ENCODE results near the gene QRFP.

The QRFP gene

DNA sequence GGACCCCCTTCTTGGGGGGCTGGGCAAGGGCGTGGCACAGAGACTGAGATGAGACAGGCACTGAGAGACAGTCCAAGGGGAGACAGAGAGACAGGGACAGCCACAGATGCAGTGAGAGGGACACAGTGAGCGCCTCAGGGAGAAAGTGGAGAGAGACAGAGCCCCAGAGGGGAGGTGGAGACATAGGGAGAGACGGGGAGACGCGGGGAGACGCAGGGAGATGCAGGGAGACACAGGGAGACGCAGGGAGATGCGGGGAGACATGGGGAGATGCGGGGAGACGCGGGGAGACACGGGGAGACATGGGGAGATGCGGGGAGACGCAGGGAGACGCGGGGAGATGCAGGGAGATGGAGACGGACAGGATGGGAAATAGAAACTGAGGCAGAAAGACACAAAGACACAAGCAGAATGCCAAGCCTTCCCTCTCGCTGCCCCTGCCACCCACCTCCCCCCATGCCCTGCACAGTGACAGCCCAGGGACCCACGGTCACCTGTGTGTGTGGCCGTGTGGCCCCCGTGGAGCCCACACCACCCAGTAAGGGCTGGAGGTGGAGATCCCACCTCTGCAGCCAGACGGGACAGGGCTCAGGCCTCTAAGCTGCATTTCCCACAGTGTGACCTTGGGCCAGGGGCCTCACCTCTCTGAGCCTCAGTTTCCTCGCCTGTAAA, 33.7 kb upstream of the QRFP start:
- Histone ChIP-seq H3K36me3 (no peaks in the 10 kb centered on the region), H3K27me3 (peaks cover 26% of the 10 kb centered on the region), H3K9me3 (no peaks in the 10 kb centered on the region), H3K4me3 (ENCODE audit: low read depth, low read length) (no peak overlapping the region), H3K4me1 (peaks cover 24% of the 10 kb centered on the region)
- TF ChIP-seq, protein P1, sequence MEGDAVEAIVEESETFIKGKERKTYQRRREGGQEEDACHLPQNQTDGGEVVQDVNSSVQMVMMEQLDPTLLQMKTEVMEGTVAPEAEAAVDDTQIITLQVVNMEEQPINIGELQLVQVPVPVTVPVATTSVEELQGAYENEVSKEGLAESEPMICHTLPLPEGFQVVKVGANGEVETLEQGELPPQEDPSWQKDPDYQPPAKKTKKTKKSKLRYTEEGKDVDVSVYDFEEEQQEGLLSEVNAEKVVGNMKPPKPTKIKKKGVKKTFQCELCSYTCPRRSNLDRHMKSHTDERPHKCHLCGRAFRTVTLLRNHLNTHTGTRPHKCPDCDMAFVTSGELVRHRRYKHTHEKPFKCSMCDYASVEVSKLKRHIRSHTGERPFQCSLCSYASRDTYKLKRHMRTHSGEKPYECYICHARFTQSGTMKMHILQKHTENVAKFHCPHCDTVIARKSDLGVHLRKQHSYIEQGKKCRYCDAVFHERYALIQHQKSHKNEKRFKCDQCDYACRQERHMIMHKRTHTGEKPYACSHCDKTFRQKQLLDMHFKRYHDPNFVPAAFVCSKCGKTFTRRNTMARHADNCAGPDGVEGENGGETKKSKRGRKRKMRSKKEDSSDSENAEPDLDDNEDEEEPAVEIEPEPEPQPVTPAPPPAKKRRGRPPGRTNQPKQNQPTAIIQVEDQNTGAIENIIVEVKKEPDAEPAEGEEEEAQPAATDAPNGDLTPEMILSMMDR (IDR thresholded peaks at IDR 0.05; ENCODE audit: low read depth, low read length) = no peak
- DNase-seq = no peak

GRCh38 chr9:130929571-130930038, 33.0 kb upstream of the QRFP start:
- peaks cover 19% of the 10 kb centered on the region for H3K27me3 ChIP-seq
- H3K9me3 ChIP-seq = no peaks in the 10 kb centered on the region
- TF ChIP-seq, protein P1 (IDR thresholded peaks at IDR 0.05; ENCODE audit: low read depth, low read length) = no peak
- H3K4me3 ChIP-seq (ENCODE audit: low read depth, low read length) = no peak overlapping the region
- DNase-seq = peak; percentile 11
- H3K4me1 ChIP-seq = peaks cover 24% of the 10 kb centered on the region
- no peaks in the 10 kb centered on the region for H3K36me3 ChIP-seq

GRCh38 chr9:130927995-130928900, 31.6 kb upstream of the QRFP start:
- Histone ChIP-seq H3K9me3 (no peaks in the 10 kb centered on the region), H3K4me1 (peaks cover 24% of the 10 kb centered on the region), H3K27me3 (peaks cover 7% of the 10 kb centered on the region), H3K36me3 (no peaks in the 10 kb centered on the region), H3K4me3 (ENCODE audit: low read depth, low read length) (no peak overlapping the region)
- peak; percentile 88 for DNase-seq
- TF ChIP-seq, protein P1 (IDR thresholded peaks at IDR 0.05; ENCODE audit: low read depth, low read length) = no peak

DNA sequence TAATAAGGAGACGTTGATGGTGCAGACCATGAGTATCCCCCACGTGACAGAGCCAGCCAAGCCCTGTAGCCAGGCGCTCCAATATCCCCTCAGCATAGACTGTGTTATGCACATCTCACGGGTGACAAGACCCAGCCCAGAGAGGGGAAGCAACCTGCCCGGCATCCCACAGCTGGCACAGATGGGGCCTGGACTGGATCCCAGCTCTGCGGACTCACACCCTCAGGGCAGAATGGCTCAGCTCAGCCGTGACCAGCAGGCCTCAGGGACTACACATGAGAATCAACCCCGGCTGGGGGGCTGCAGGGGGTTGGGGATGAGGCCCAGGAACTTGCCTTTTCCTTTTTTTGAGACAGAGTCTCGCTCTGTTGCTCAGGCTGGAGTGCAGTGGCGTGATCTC, 30.7 kb upstream of the QRFP start:
- peaks cover 18% of the 10 kb centered on the region for H3K4me1 ChIP-seq
- H3K27me3 ChIP-seq = no peaks in the 10 kb centered on the region

DNA sequence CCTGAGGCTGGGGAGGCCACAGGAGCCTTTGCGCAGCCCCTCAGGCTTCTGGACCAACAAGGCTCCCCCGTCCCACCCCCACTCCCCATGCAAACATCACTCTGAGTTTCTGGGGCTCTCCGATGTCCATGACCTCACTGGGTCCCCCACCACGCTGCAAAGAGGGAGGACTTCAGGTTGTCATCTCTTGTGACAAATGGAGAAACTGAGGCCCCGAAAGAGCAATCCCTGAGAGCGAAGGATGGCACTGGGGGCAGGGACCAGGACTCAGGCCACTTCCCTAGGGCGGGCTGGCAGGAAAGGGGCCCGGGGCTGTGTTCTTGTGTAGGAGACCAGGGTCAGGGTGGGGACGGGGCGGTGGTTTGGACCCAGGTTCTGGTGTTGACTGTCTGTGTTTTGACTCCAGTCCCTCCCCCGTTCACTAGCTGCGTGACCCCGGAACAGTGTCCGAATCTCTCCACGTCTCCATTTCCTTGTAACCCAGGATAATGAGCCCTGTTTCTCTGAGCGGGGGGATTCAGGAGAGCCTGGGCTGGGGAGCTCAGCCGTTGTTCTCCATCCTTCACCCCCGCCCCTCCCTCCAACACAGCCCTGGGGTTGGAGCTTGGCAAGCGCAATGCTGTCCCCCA, 28.6 kb upstream of the QRFP start:
- no peak for DNase-seq
- H3K4me1 ChIP-seq = peaks cover 18% of the 10 kb centered on the region
- no peaks in the 10 kb centered on the region for H3K9me3 ChIP-seq
- no peaks in the 10 kb centered on the region for H3K36me3 ChIP-seq
- TF ChIP-seq, protein P1 (IDR thresholded peaks at IDR 0.05; ENCODE audit: low read depth, low read length) = no peak
- H3K4me3 ChIP-seq (ENCODE audit: low read depth, low read length) = no peak overlapping the region
- H3K27me3 ChIP-seq = no peaks in the 10 kb centered on the region

More for the DNA sequence above, 30.7 kb upstream of the QRFP start:
- TF ChIP-seq, protein P1 (IDR thresholded peaks at IDR 0.05; ENCODE audit: low read depth, low read length) = no peak
- Histone ChIP-seq H3K9me3 (no peaks in the 10 kb centered on the region), H3K36me3 (no peaks in the 10 kb centered on the region), H3K4me3 (ENCODE audit: low read depth, low read length) (no peak overlapping the region)
- DNase-seq = peak; percentile 61
